Activated B cell treated with CpG ODN at 0.5 μM for 24 hours (primary cell): ENCODE results near the gene GSTK1. TPM values are rescaled to one million over a fixed set of nuclear protein-coding genes. Genes with fewer than 3 reads are reported as not detected.

Source experiments
- ATAC-seq: fragments of 200-7000 bp; cut with Tn5 transposase; one replicate; pipeline ENCODE4 v1.10.0; 2021; ENCODE audit warnings: low read depth, mild to moderate bottlenecking, moderate library complexity
- CTCF ChIA-PET: fragments of 350-600 bp; sonication (Branson Sonifier 250); formaldehyde crosslinking; loops from one replicate; lab custom pipeline; 2021; ENCODE audit warnings: antibody characterized with exemption; lab: Charles Lee
- POLR2A ChIA-PET: fragments of 350-600 bp; sonication (Branson Sonifier 250); formaldehyde crosslinking; loops from one replicate; lab custom pipeline; 2021; ENCODE audit warnings: antibody characterized with exemption; lab: Charles Lee
- DNase-seq: peaks from one replicate; pipeline ENCODE4 v3.0.0; 2022
- H3K27ac Mint-ChIP-seq: one replicate; pipeline ENCODE4 v1.8.0; 2020; ENCODE audit warnings: mixed read lengths
- H3K27me3 Mint-ChIP-seq: one replicate; pipeline ENCODE4 v1.8.0; 2021; ENCODE audit warnings: mixed read lengths
- H3K36me3 Mint-ChIP-seq: one replicate; pipeline ENCODE4 v1.8.0; 2021; ENCODE audit warnings: low read depth, mixed read lengths
- H3K4me1 Mint-ChIP-seq: one replicate; pipeline ENCODE4 v1.8.0; 2021; ENCODE audit warnings: mixed read lengths
- H3K4me3 Mint-ChIP-seq: one replicate; pipeline ENCODE4 v1.8.0; 2020; ENCODE audit warnings: mild to moderate bottlenecking, mixed read lengths
- H3K9me3 Mint-ChIP-seq: one replicate; pipeline ENCODE4 v1.8.0; 2020; ENCODE audit warnings: mixed read lengths
- CTCF ChIP-seq: fragments of 200-600 bp; IDR thresholded peaks from one replicate; pipeline ENCODE4 v1.8.0; 2022; ENCODE audit warnings: antibody characterized with exemption, mild to moderate bottlenecking
- intact Hi-C: fragments of 100-400 bp; cut with micrococcal nuclease; formaldehyde crosslinking; loops from one replicate; pipeline ENCODE4 v1.15.1; 2024
- total RNA-seq: library from RNA; stranded (reverse); gene quantifications from 2 replicates; pipeline ENCODE4 v1.2.3, GENCODE V29; 2022

GSTK1 gene
- total RNA-seq, 1 donor from 2014 or later = 144 TPM

- intact Hi-C loops = loop anchor here (5.0 kb wide), 2 partner anchors 39 to 109 kb away; no protein-coding TSS in a partner anchor
- no peaks in the 10 kb centered on the region for H3K9me3 Mint-ChIP-seq
- no peak for TF ChIP-seq CTCF
- no peak overlapping the region for H3K4me3 Mint-ChIP-seq
- no peaks in the 10 kb centered on the region for H3K27me3 Mint-ChIP-seq
- H3K27ac Mint-ChIP-seq = no peak overlapping the region
- ChIA-PET CTCF (interaction anchor here (1.0 kb wide), 1 partner anchor 68 kb away, joined by 5 read pairs; no protein-coding TSS in a partner anchor), POLR2A (interaction anchor here (0.6 to 1.2 kb wide), 3 partner anchors 10 to 95 kb away, joined by 3 to 5 read pairs (median 4); partner anchors contain the start of gene CASP2)
- peaks cover 54% of the 10 kb centered on the region for H3K36me3 Mint-ChIP-seq
- ATAC-seq (no peak), DNase-seq (no peak)
- H3K4me1 Mint-ChIP-seq = peaks cover 11% of the 10 kb centered on the region
Measured at GRCh38 chr7:143308632-143309031, 45.4 kb downstream of the GSTK1 start.

GRCh38 chr7:143314127-143314526 is 50.9 kb downstream of the GSTK1 start:
- no peak for TF ChIP-seq CTCF
- H3K36me3 Mint-ChIP-seq = peaks cover 6% of the 10 kb centered on the region
- H3K4me3 Mint-ChIP-seq = no peak overlapping the region
- H3K27ac Mint-ChIP-seq = no peak overlapping the region
- no peaks in the 10 kb centered on the region for H3K27me3 Mint-ChIP-seq
- H3K4me1 Mint-ChIP-seq = peaks cover 9% of the 10 kb centered on the region
- no peak for DNase-seq
- ATAC-seq = no peak
- ChIA-PET POLR2A (no interaction called here), CTCF (no interaction called here)
- H3K9me3 Mint-ChIP-seq = no peaks in the 10 kb centered on the region
- intact Hi-C loops = no loop called here

GRCh38 chr7:143315776-143316175 is 52.5 kb downstream of the GSTK1 start, which contains the start of gene CLCN1:
Gene CLCN1, plus strand, starts transcription at chr7:143316111. Its CDS starts 102 bp downstream, at chr7:143316213.
- POLR2A ChIA-PET = no interaction called here
- ATAC-seq = no peak
- no peak within 1 kb of the TSS for H3K4me3 Mint-ChIP-seq
- H3K9me3 Mint-ChIP-seq = no peaks in the 10 kb centered on the region
- DNase-seq = no peak
- intact Hi-C loops = no loop called here
- H3K27me3 Mint-ChIP-seq = no peaks in the 10 kb centered on the region
- CTCF ChIA-PET = interaction anchor here (0.7 kb wide), 1 partner anchor 16 kb away, joined by 3 read pairs; no protein-coding TSS in a partner anchor
- H3K27ac Mint-ChIP-seq = no peak within 1 kb of the TSS
- no peak for TF ChIP-seq CTCF
- no peaks in the 10 kb centered on the region for H3K36me3 Mint-ChIP-seq
- H3K4me1 Mint-ChIP-seq = no peaks in the 10 kb centered on the region

GRCh38 chr7:143316492-143316891 is 53.3 kb downstream of the GSTK1 start:
- H3K27ac Mint-ChIP-seq = no peak overlapping the region
- no peaks in the 10 kb centered on the region for H3K27me3 Mint-ChIP-seq
- H3K36me3 Mint-ChIP-seq = no peaks in the 10 kb centered on the region
- TF ChIP-seq CTCF = no peak
- no peaks in the 10 kb centered on the region for H3K9me3 Mint-ChIP-seq
- DNase-seq (no peak), ATAC-seq (no peak)
- H3K4me3 Mint-ChIP-seq = no peak overlapping the region
- intact Hi-C loops = no loop called here
- ChIA-PET POLR2A (no interaction called here), CTCF (no interaction called here)
- H3K4me1 Mint-ChIP-seq = no peaks in the 10 kb centered on the region

GRCh38 chr7:143318661-143319060 is 55.4 kb downstream of the GSTK1 start:
- DNase-seq (no peak), ATAC-seq (no peak)
- CTCF ChIA-PET = interaction anchor here (1.8 kb wide), 1 partner anchor 78 kb away, joined by 4 read pairs; no protein-coding TSS in a partner anchor
- TF ChIP-seq CTCF = no peak
- H3K27me3 Mint-ChIP-seq = no peaks in the 10 kb centered on the region
- H3K27ac Mint-ChIP-seq = no peak overlapping the region
- H3K4me1 Mint-ChIP-seq = no peaks in the 10 kb centered on the region
- no peak overlapping the region for H3K4me3 Mint-ChIP-seq
- intact Hi-C loops = no loop called here
- no peaks in the 10 kb centered on the region for H3K36me3 Mint-ChIP-seq
- POLR2A ChIA-PET = interaction anchor here (0.8 kb wide), 1 partner anchor 10 kb away, joined by 4 read pairs; no protein-coding TSS in a partner anchor
- H3K9me3 Mint-ChIP-seq = no peaks in the 10 kb centered on the region

Other genes starting within 250 kb of the GSTK1 start
- 0.31 and 0.56 TPM in 2 replicates for gene OR9A2, start 236.3 kb upstream of the GSTK1 start, total RNA-seq
- not detected in 2 replicates for gene OR6V1, start 211.1 kb upstream of the GSTK1 start, total RNA-seq
- not detected in 2 replicates for gene PIP, start 131.4 kb upstream of the GSTK1 start, total RNA-seq
- gene TAS2R39, start 80.0 kb upstream of the GSTK1 start, total RNA-seq = not detected in 2 replicates
- gene TAS2R40, start 41.4 kb upstream of the GSTK1 start, total RNA-seq = not detected in 2 replicates
- 0.34 and 0.47 TPM in 2 replicates for gene TMEM139, start 21.5 kb downstream of the GSTK1 start, total RNA-seq
- 59.5 and 62.2 TPM in 2 replicates for gene CASP2, start 24.9 kb downstream of the GSTK1 start, total RNA-seq
- gene CLCN1, start 52.7 kb downstream of the GSTK1 start, total RNA-seq = not detected in 2 replicates
- not detected in 2 replicates for gene FAM131B, start 99.3 kb downstream of the GSTK1 start, total RNA-seq
- gene ZYX, start 117.9 kb downstream of the GSTK1 start, total RNA-seq = 87.5 and 101 TPM in 2 replicates
- gene EPHA1, start 145.4 kb downstream of the GSTK1 start, total RNA-seq = not detected in 2 replicates
- gene TAS2R60, start 180.0 kb downstream of the GSTK1 start, total RNA-seq = not detected in 2 replicates
- gene TAS2R41, start 214.4 kb downstream of the GSTK1 start, total RNA-seq = not detected in 2 replicates